GM18505 (cell line): Measurements from ENCODE around the gene ETNK2.

ENCODE experiments used
- ATAC-seq: cut with Tn5 transposase; IDR thresholded peaks from one replicate; pipeline ENCODE4 v1.9.1; 2021; ENCODE audit not compliant: unreplicated experiment
- POLR2A ChIP-seq: IDR thresholded peaks from 4 replicates; pipeline ENCODE4 v1.6.1; 2011; ENCODE audit warnings: borderline replicate concordance; ENCODE audit not compliant: insufficient read depth, insufficient read length; ENCODE audit errors: extremely low read depth

Gene ETNK2

GRCh38 chr1:204188959-204189639 is 37.3 kb upstream of the ETNK2 start:
- ATAC-seq = no peak

GRCh38 chr1:204186597-204186996 is 34.8 kb upstream of the ETNK2 start:
- ATAC-seq = no peak

More at GRCh38 chr1:204188959-204189639, 37.3 kb upstream of the ETNK2 start:
- TF ChIP-seq POLR2A = no peak

GRCh38 chr1:204181116-204181515 is 29.3 kb upstream of the ETNK2 start:
- no peak for TF ChIP-seq POLR2A
- ATAC-seq = no peak

More at GRCh38 chr1:204186597-204186996, 34.8 kb upstream of the ETNK2 start:
- TF ChIP-seq POLR2A = no peak

- TF ChIP-seq POLR2A = no peak
- no peak for ATAC-seq
These were observed 28.3 kb upstream of the ETNK2 start for GRCh38 chr1:204180133-204180532.

GRCh38 chr1:204178487-204179281 is 26.8 kb upstream of the ETNK2 start:
- no peak for TF ChIP-seq POLR2A
- no peak for ATAC-seq

- no peak for TF ChIP-seq POLR2A
- no peak for ATAC-seq
These were observed 25.3 kb upstream of the ETNK2 start for GRCh38 chr1:204177133-204177532.

- no peak for TF ChIP-seq POLR2A
- no peak for ATAC-seq
These were observed 24.2 kb upstream of the ETNK2 start for GRCh38 chr1:204176049-204176448.

GRCh38 chr1:204174958-204175357 is 23.1 kb upstream of the ETNK2 start:
- ATAC-seq = no peak
- no peak for TF ChIP-seq POLR2A

- no peak for TF ChIP-seq POLR2A
- ATAC-seq = no peak
These were observed 20.7 kb upstream of the ETNK2 start for GRCh38 chr1:204172404-204173029.

GRCh38 chr1:204171751-204172178 is 19.9 kb upstream of the ETNK2 start:
- ATAC-seq = no peak
- no peak for TF ChIP-seq POLR2A

GRCh38 chr1:204170494-204171155 is 18.8 kb upstream of the ETNK2 start:
- TF ChIP-seq POLR2A = no peak
- ATAC-seq = no peak

- no peak for TF ChIP-seq POLR2A
- ATAC-seq = no peak
These were observed 18.0 kb upstream of the ETNK2 start for GRCh38 chr1:204169858-204170257.

- ATAC-seq = no peak
- TF ChIP-seq POLR2A = no peak
These were observed 15.9 kb upstream of the ETNK2 start for GRCh38 chr1:204167730-204168129.
